Kidney capillary endothelial cell (primary cell): ENCODE data around the gene PALS2.

Experiments
- DNase-seq: peaks from one replicate; pipeline ENCODE4 v3.0.0-alpha.2; 2018; ENCODE audit warnings: low spot score

Gene PALS2

GRCh38 chr7:24591152-24591551 is 17.9 kb downstream of the PALS2 start:
- DNase-seq, result no peak

- DNase-seq, result no peak
These were observed 22.6 kb downstream of the PALS2 start for GRCh38 chr7:24595671-24596418.

GRCh38 chr7:24597014-24597413 is 23.8 kb downstream of the PALS2 start:
- no peak for DNase-seq

GRCh38 chr7:24601600-24601999 is 28.3 kb downstream of the PALS2 start:
- no peak for DNase-seq

- no peak for DNase-seq
These were observed 29.7 kb downstream of the PALS2 start for GRCh38 chr7:24602860-24603456.

GRCh38 chr7:24604630-24605029 is 31.4 kb downstream of the PALS2 start:
- no peak for DNase-seq

GRCh38 chr7:24608504-24608903 is 35.3 kb downstream of the PALS2 start:
- DNase-seq, result no peak

- no peak for DNase-seq
These were observed 35.8 kb downstream of the PALS2 start for GRCh38 chr7:24609059-24609458.

DNA sequence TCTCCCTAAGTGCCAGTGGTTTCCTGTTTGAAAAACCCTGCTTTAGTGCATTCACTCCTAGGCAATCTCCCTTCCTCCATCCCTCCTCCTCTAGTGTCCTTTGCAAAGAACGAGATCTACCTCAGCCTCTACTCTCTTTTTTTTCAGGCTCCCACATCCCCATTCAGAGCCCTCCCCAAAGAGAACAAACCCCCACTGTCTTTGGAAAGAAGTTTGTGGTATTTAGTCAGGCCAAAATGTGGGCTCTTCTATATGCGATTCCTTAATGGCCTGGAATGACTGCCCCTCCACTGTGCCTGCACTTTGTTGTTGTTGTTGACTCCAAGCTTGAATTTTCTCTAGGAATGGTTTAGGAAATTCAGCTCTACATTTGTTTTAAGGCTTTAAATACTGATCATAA is 36.3 kb downstream of the PALS2 start:
- DNase-seq, result no peak

- DNase-seq, result no peak
These were observed 37.9 kb downstream of the PALS2 start for GRCh38 chr7:24611130-24611529.

GRCh38 chr7:24617957-24618616 is 44.8 kb downstream of the PALS2 start:
- no peak for DNase-seq

DNA sequence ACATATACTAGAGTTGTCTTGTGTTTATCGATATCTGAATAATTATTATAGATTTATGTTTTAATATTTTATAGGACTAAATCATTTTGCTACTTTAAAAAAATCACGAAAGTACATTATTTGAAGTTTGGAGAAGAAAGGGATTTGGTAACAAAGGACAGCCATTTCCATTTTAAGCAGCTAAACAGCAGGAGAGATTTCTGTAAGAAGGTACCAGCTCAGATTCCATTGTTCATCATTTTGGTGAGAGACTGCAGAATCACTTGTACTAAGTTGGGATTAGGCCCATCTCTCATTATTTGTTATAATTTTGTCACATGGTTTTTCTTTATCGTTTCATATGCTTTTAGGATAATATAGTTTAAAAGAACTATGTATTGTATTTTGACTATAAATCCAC is 46.7 kb downstream of the PALS2 start:
- DNase-seq, result no peak

GRCh38 chr7:24622646-24623182 is 49.5 kb downstream of the PALS2 start:
- DNase-seq, result no peak
